Pulmonary artery endothelial cell (primary cell): ENCODE measurements around the gene MAPKAPK5. TPM values are rescaled to one million over a fixed set of nuclear protein-coding genes. Genes with fewer than 3 reads are reported as not detected.
"Not testable (repeated sequence)": the region's sequence is repeated elsewhere in the genome, so short reads cannot be mapped to it uniquely, and the experiment has no call there.

ENCODE experiments used
- DNase-seq: peaks from one replicate; pipeline ENCODE4 v3.0.0-alpha.2; 2011; ENCODE audit warnings: low read depth, low spot score
- total RNA-seq: library from RNA; depleted of rRNA; stranded (reverse); fragments of >200 nt; gene quantifications from 2 replicates; pipeline ENCODE4 v1.2.3, GENCODE V29; 2014

MAPKAPK5 gene, protein sequence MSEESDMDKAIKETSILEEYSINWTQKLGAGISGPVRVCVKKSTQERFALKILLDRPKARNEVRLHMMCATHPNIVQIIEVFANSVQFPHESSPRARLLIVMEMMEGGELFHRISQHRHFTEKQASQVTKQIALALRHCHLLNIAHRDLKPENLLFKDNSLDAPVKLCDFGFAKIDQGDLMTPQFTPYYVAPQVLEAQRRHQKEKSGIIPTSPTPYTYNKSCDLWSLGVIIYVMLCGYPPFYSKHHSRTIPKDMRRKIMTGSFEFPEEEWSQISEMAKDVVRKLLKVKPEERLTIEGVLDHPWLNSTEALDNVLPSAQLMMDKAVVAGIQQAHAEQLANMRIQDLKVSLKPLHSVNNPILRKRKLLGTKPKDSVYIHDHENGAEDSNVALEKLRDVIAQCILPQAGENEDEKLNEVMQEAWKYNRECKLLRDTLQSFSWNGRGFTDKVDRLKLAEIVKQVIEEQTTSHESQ
- 36.5 and 37.9 TPM in 2 replicates for total RNA-seq

- peak; percentile 81 for DNase-seq
Measured at GRCh38 chr12:111841750-111842555, at the start of gene MAPKAPK5. Gene MAPKAPK5 (plus strand): TSS chr12:111842228. CDS start chr12:111842734, 506 bp downstream.

DNA sequence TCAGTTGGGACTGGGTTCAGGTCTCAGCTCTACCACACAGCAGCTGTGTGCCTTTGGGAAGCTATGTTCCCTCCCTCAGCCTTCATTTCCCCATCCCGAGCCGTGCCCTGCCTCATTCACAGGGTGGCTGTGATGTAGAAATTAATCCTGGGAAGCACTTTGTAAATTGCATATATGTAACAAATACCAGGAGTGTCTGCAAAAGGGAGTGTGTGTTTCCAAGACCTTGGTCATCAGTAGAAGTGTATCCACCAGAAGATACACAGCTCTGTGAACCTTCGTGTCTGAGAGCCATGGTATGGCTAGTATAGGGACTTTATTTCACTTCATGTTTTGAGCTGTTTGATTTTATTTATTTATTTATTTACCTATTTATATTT, 49.2 kb upstream of the MAPKAPK5 start:
- DNase-seq = no peak

GRCh38 chr12:111798182-111798581, 43.8 kb upstream of the MAPKAPK5 start:
- no peak for DNase-seq

DNA sequence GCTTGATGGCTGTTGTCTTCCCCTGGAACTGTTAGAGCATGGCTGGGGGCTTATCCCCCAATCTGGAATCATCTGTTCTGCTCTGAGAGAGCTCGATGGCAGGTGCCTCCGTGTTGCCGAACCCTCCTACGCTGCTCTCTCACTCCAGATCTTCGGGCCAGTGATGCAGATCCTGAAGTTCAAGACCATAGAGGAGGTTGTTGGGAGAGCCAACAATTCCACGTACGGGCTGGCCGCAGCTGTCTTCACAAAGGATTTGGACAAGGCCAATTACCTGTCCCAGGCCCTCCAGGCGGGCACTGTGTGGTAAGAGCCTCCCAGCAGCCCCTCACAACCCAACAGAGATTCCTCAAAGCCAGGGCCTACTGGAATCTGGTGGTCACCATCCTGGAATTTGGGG, 42.3 kb upstream of the MAPKAPK5 start:
- no peak for DNase-seq

DNA sequence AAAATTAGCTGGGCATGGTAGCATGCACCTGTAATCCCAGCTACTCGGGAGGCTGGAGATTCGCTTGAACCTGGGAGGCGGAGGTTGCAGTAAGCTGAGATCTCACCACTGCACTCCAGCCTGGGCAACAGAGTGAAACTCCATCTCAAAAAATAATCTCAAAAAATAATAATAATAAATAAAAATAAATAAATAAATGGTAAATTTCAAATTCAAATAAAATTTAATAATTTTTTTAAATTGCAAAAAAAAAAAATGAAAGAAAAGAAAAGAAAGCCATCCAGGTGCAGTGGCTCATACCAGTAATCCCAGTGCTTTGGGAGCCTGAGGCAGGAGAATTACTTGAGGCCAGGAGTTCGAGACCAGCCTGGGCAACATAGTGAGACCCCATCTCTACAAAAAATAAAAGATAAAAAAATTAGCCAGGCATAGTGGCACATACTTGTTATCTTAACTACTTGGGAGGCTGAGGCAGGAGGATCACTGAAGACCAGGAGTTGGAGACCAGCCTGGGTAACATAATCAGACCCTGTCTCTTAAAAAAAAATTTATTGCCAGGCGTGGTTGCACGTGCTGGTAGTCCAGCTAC, 38.9 kb upstream of the MAPKAPK5 start:
- DNase-seq = no peak

GRCh38 chr12:111803851-111804250, 38.2 kb upstream of the MAPKAPK5 start:
- DNase-seq = no peak

DNA sequence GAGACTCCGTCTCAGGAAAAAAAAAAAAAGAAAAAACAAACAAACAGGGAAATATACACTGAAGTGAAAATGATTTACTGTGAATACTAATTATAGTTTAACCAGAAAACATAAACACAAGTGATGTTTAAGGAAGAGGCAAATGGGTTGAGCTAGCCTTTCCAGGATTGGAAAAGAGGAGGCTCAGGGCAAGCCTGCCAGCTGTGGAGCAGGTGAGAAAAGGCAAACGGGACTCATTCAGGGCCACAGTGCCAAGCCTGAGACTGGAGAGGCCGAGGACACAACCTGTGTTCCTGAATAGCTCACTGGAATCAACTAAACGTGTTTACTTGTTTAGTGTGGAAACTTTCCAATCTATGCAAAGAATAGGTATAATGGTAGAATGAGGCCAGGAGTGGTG, 35.7 kb upstream of the MAPKAPK5 start:
- DNase-seq = no peak

DNA sequence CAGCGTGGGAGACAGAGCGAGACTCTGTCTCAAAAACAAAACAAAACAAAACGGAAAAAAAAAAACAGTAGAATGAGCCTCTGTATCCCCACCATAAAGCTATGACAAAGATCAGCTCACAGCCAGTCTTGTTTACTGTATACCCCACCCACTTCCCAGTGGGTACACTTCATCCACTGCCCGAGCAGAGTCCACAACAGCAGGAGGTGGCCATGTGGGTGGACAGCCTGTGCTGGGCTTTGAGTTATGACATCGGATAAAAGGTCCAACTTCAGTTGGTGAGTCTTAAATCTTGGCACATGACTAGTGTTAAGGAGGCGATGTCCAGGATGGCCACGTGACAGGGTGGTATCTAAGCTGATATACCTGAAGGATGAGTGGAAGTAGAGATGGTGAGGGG, 34.8 kb upstream of the MAPKAPK5 start:
- DNase-seq = no peak

DNA sequence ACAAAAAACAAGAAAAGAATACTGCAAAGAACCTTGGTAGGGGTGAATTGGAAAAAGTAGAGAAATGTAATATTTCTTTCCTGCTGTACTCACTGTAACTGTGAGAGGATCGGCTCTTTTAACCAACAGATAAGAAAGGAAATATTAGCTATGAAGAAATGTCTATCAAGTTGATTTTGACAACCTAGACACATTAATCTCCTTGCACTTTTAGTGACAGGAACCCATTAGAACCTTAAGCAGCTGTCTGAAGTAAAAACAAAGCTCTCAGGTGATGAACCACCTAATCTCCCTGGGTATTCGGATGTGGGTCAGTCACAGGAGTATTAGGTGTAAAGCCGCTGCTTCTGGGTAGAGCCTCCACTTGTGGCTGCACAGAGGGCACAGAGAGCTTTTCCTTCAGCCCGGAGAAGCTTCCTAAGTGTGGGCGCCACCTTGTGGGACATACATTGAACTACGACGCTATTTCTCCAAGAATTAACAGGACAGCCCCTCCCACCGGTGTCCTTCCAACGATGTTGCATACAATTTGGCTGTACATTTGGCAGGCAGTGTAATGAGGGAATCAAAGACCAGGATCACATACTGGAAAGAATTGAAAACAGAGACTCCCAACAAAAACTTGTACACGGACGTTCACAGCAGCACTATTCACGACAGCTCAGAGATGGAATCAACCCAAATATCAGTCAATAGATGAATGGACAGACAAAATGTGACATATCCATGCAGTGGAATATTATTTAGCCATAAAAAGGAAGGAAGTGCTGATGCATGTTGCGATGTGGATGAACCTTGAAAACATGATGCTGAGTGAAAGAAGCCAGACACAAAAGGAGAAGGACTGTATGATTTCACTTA, 28.9 kb upstream of the MAPKAPK5 start:
- peak; percentile 57 for DNase-seq

- no peak for DNase-seq
Measured at GRCh38 chr12:111816065-111816615, 25.9 kb upstream of the MAPKAPK5 start.

DNA sequence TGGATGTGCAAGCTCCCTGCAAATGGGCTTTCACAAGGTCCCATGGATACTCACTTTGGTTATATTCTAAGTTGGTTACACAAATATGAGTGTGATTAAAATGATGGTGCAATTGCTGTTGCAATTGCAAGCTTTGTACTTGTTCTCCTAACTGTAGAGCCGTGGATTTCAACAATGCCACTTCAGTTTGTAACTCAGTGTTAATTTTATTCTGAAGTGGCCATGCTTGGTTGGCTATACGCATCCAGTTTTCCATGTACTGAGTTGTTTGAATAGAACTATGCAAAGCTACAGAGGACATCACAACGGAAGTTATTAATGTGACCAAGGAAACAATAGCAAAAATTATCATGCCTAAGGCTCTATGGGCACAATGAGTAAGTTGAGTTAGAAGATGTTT, 25.1 kb upstream of the MAPKAPK5 start:
- not testable (repeated sequence) for DNase-seq

GRCh38 chr12:111818340-111818739, 23.7 kb upstream of the MAPKAPK5 start:
- no peak for DNase-seq

GRCh38 chr12:111819191-111820158, 22.6 kb upstream of the MAPKAPK5 start:
- DNase-seq = no peak

GRCh38 chr12:111820828-111821227, 21.2 kb upstream of the MAPKAPK5 start:
- not testable (repeated sequence) for DNase-seq

DNA sequence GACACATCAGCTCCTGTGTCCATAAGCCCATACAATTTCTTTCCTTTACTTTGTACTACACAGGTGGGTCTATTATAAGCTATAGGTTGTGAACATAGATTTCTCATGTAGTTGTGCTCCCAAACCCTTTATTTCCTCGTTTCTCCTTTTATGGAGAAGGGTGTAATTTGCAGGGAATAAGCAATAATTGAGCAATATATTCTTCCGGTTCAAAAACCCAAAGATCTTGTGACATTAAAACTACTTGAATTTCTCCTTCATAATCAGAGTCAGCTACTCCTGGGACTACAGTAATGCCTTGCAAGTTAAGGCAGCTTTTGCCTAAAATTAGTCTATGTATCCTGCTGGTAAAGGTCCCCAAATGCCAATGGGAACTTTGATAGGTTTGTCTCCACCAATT, 19.1 kb upstream of the MAPKAPK5 start:
- no peak for DNase-seq

GRCh38 chr12:111823891-111824290, 18.1 kb upstream of the MAPKAPK5 start:
- DNase-seq = no peak

GRCh38 chr12:111824312-111824711, 17.7 kb upstream of the MAPKAPK5 start:
- DNase-seq = not testable (repeated sequence)

DNA sequence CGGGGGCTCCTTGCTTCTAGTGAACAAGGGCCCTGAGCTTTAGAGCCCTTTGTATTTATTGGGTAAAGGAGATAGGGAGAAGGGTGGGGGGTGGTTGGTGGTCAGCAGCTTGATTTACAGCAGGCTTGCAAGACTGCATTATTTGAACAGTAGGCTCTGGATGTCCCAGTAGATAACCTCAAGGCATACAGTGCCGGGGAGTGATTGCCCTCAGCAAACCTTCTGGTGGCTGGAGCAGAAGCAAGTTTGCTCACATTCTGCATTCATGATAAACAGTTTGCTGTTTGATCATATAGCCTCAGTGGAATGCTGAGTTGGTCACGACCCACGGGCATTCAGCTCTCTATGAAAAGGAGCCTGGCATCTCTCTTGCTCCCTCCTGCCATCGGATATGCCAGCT, 16.5 kb upstream of the MAPKAPK5 start:
- no peak for DNase-seq

GRCh38 chr12:111826316-111826715, 15.7 kb upstream of the MAPKAPK5 start:
- no peak for DNase-seq

DNA sequence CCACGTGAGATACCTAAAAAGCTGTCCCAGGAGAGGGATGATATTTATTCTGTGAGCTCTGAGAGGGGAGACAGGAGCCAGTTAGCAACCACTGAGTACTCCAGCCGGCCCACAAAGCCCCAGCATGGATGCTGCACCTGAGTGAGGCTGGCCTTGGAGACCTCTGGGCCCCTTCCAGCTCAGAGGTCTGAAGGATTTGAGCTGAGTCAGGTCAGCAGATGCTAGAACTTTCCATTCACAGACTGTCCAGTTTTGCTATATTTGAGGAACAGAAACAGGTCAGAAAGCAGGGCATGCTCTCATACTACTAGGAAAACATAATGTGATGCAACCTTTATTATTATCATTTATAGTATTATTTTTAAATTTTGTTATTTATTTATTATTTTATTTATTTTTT, 15.0 kb upstream of the MAPKAPK5 start:
- DNase-seq = no peak
